DOHH2 (cell line): ENCODE measurements around the gene EIF2AK2.

Experiments
- H3F3A ChIP-seq: fragments of 200-600 bp; sonication (generic), shearing (Covaris generic); 2 replicates; pipeline ENCODE4 v1.6.0; 2016; ENCODE audit warnings: antibody characterized with exemption, mild to moderate bottlenecking; ENCODE audit not compliant: control insufficient read depth, insufficient read depth
- H3K27ac ChIP-seq: fragments of 200-600 bp; sonication (generic); 2 replicates; pipeline ENCODE4 v1.5.1; 2014; ENCODE audit warnings: low read depth, mild to moderate bottlenecking, low read length, moderate library complexity
- H3K27me3 ChIP-seq: fragments of 200-600 bp; sonication (generic); 2 replicates; pipeline ENCODE4 v1.6.1; 2014; ENCODE audit warnings: mild to moderate bottlenecking, low read length, mixed read lengths; ENCODE audit not compliant: control insufficient read depth
- H3K36me3 ChIP-seq: fragments of 200-600 bp; sonication (generic); 2 replicates; pipeline ENCODE4 v1.6.1; 2014; ENCODE audit warnings: mild to moderate bottlenecking, low read length, moderate library complexity, mixed read lengths; ENCODE audit not compliant: control insufficient read depth
- H3K4me1 ChIP-seq: fragments of 200-600 bp; sonication (generic); 2 replicates; pipeline ENCODE4 v1.6.1; 2014; ENCODE audit warnings: mild to moderate bottlenecking, low read length, mixed read lengths; ENCODE audit not compliant: control insufficient read depth
- H3K4me2 ChIP-seq: fragments of 200-600 bp; sonication (generic); 2 replicates; pipeline ENCODE4 v1.6.0; 2014; ENCODE audit warnings: mild to moderate bottlenecking, low read length, moderate library complexity
- H3K4me3 ChIP-seq: fragments of 200-600 bp; sonication (generic); 2 replicates; pipeline ENCODE4 v1.5.1; 2014; ENCODE audit warnings: mild to moderate bottlenecking, low read length, mixed read lengths
- H3K79me2 ChIP-seq: fragments of 200-600 bp; sonication (generic); 2 replicates; pipeline ENCODE4 v1.6.1; 2014; ENCODE audit warnings: mild to moderate bottlenecking, low read length, mixed read lengths; ENCODE audit not compliant: control insufficient read depth
- H3K9me2 ChIP-seq: fragments of 200-600 bp; sonication (generic); replicated peaks from 2 replicates; pipeline ENCODE4 v1.6.1; 2014; ENCODE audit warnings: mild to moderate bottlenecking, low read length, mixed read lengths; ENCODE audit not compliant: control insufficient read depth
- H3K9me3 ChIP-seq: fragments of 200-600 bp; sonication (generic); 2 replicates; pipeline ENCODE4 v1.6.1; 2014; ENCODE audit warnings: antibody characterized with exemption, low read length, mixed read lengths; ENCODE audit not compliant: control insufficient read depth, insufficient read depth
- H4K20me1 ChIP-seq: fragments of 200-600 bp; sonication (generic); 2 replicates; pipeline ENCODE4 v1.6.0; 2014; ENCODE audit warnings: low read depth, mild to moderate bottlenecking, antibody characterized with exemption, low read length, moderate library complexity; ENCODE audit not compliant: control insufficient read depth, insufficient read depth
- CTCF ChIP-seq: fragments of 200-600 bp; sonication (generic); IDR thresholded peaks from one replicate; pipeline ENCODE4 v1.5.1; 2014; ENCODE audit warnings: antibody characterized with exemption, mild to moderate bottlenecking, low read depth, low read length; ENCODE audit not compliant: poor library complexity, severe bottlenecking
- EZH2phosphoT487 ChIP-seq: fragments of 200-600 bp; sonication (generic); IDR thresholded peaks from 2 replicates; pipeline ENCODE4 v1.6.1; 2017; ENCODE audit warnings: borderline replicate concordance, mild to moderate bottlenecking, antibody characterized with exemption, low read length, moderate library complexity, mixed read lengths

The EIF2AK2 gene

DNA sequence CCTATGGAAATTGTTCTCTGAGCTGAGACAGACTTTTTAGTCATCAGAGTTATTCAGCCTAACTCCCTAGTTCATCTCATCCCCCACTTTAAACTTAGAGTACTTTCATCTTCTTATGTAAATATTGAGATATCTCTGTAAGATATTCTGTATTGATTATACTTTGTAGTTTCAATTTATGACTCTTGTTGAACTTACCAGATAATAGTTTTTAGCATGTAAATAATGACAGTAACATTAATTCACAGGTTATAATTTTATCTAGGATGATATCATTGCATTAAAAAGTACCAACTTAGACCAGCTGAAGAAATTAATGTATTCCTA, 14.8 kb upstream of the EIF2AK2 start:
- no peaks in the 10 kb centered on the region for H4K20me1 ChIP-seq
- no peaks in the 10 kb centered on the region for H3K79me2 ChIP-seq
- TF ChIP-seq EZH2phosphoT487 = no peak
- no peak for TF ChIP-seq CTCF

GRCh38 chr2:37168217-37168981, 11.6 kb upstream of the EIF2AK2 start:
- Histone ChIP-seq H3K4me2 (no peak overlapping the region), H3F3A (no peaks in the 10 kb centered on the region), H3K36me3 (no peaks in the 10 kb centered on the region), H4K20me1 (no peaks in the 10 kb centered on the region), H3K9me3 (peaks cover 13% of the 10 kb centered on the region; the same call in 1 of the 2 replicates), H3K27ac (no peak overlapping the region), H3K79me2 (no peaks in the 10 kb centered on the region), H3K27me3 (no peaks in the 10 kb centered on the region), H3K4me3 (no peak overlapping the region), H3K4me1 (no peaks in the 10 kb centered on the region), H3K9me2 (no peaks in the 10 kb centered on the region)
- TF ChIP-seq CTCF (peak; percentile 86), EZH2phosphoT487 (no peak)

More for the DNA sequence above, 14.8 kb upstream of the EIF2AK2 start:
- Histone ChIP-seq H3F3A (no peaks in the 10 kb centered on the region), H3K27ac (no peak overlapping the region), H3K9me3 (no peaks in the 10 kb centered on the region), H3K9me2 (no peaks in the 10 kb centered on the region), H3K4me3 (no peak overlapping the region), H3K4me2 (no peak overlapping the region), H3K27me3 (no peaks in the 10 kb centered on the region), H3K36me3 (no peaks in the 10 kb centered on the region), H3K4me1 (no peaks in the 10 kb centered on the region)

DNA sequence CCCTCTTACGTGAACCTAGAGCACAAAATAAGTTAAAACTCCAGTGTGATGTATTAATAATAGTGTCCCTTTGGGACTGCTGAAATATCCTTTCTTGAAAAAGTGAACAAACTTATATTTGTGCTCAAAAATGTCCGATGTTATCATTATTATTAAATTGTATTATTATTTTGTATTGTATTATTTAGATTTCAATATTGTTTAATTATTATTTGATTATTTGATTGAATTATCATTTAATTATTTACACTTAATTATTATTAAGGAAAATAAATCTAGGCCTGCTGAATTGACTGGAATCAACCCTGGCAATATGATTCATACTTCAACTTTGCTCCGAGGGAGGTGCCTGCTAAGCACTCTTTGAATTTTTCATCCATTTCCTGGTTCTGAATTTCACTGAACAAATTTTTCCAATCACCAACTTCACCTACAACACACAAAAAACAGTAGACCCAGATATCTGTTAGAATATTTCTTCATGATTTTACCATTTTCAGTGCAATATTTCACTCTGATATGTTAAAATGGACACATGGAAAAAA, 10.9 kb upstream of the EIF2AK2 start:
- no peaks in the 10 kb centered on the region for H4K20me1 ChIP-seq
- H3K36me3 ChIP-seq = no peaks in the 10 kb centered on the region
- H3F3A ChIP-seq = no peaks in the 10 kb centered on the region
- no peaks in the 10 kb centered on the region for H3K27me3 ChIP-seq
- no peak for TF ChIP-seq CTCF
- no peak for TF ChIP-seq EZH2phosphoT487
- H3K9me3 ChIP-seq = peaks cover 13% of the 10 kb centered on the region; the same call in 1 of the 2 replicates
- no peak overlapping the region for H3K4me3 ChIP-seq
- H3K79me2 ChIP-seq = no peaks in the 10 kb centered on the region
- H3K27ac ChIP-seq = no peak overlapping the region
- H3K4me1 ChIP-seq = no peaks in the 10 kb centered on the region
- no peaks in the 10 kb centered on the region for H3K9me2 ChIP-seq
- no peak overlapping the region for H3K4me2 ChIP-seq
